ENCODE measurements around the gene SPOCD1. TPM values are rescaled to one million over a fixed set of nuclear protein-coding genes. Genes with fewer than 3 reads are reported as not detected.

The SPOCD1 gene
- total RNA-seq, 1 donor from 2014 or later, result not detected

DNA sequence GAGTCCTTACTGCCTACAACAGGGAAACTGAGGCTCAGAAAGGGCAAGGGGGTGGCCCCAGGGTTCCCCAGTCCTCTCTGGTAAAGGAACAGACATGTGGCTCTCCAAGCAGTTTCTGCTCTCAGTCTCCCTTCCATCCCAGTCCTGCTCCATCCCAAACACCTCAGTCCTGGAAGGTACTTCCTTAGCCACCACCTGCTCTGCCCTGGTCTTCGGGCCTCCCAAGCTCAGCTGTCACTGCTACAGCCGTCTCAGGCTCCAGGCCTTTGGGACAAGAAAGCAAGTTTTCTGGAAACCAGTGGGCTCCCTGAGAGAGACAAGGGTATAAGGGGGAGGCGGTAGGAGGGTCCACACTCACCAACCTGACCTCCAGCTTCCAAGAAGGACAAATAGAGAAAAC, 28.6 kb downstream of the SPOCD1 start:
- DNase-seq, result no peak

DNA sequence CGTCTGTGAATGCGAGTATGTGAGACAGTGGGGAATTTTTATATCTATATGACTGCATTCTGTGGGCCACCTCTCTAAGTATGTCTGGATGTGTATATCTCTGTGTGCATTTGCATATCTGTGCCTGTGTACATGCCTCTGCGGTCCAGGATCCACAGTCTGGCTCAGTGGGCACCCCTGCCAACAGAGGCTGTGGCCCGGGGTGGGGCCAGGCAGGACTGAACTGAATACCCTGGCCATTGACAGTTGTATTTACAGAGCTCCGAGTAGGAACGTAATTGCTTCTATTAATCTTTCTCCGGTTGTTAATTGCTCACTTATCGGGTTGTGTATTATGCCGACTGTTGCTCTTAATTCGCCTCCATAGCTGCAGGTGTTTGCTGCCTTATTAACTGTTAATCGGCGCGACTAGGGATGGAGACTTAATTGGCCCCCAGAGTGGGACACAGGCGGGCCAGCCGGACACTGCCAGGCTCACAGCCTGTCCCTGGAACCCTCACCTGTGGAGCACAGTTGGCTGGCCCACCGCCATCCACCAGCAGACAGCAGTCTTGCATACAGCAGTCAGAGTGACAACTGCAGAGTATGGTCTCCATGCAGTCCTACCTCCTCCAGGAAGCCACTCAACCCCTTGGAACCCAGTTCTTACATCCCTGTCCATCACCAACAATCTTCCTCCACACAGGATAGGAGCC, 29.3 kb downstream of the SPOCD1 start:
- DNase-seq, result no peak

DNA sequence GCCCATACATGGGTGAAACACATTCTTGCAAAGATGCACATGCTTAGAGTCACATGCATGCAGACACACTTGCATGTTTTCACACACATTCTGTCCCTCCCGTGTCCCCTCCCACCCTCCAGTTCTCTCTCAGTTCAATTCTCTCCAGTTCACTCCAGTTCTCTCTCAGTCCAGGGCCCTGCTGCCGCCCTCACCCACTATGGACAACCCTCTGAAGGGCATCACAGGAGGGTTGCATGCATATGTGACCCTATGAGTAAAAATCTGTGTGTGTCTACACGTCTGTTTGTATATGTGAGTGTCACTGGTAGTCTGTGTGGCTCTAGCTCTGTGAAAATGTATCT, 29.9 kb downstream of the SPOCD1 start:
- DNase-seq, result no peak

DNA sequence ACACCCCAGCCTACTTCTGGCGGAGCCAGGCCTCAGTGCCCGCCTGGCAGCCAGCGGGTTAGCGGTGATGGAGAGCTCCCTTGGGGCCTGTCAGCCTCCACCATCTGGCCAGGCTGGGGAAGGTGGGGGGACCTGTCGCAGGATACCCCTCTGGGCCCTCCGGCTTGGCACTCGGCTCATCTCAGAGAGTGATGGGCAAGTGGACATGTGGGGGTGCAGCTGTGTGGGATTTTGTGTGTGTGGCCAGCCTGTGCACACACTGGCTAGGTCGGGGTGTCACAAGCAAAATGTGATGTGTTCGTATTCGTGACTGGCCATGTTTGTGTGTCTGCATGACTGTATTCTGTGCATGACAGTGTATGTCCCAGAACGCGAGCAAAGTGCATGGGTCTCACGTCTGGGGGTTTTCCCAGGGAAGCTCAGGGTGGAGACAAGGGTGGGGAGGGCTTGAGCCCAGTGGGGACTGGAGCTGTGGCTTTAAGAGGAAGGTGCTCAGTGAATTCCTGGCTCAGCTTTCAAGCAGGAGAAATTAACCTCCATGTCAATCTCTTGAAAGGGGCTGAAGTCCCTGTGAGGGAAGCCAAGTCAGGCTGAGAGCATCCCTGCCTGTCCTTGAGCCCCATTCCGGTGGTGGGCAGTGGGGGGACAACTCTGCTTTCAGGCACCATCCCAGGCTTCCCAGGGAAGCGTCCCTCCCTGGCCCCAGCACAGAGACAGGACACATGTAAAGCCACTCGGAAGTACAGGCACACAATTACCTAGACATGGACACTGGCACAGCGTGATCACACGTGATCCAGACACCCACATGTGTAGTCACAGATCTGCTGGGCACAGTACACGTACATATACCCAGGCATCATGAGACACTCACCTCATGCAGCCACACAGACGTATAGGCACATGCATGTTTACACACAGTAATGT, 30.5 kb downstream of the SPOCD1 start:
- no peak for DNase-seq

DNA sequence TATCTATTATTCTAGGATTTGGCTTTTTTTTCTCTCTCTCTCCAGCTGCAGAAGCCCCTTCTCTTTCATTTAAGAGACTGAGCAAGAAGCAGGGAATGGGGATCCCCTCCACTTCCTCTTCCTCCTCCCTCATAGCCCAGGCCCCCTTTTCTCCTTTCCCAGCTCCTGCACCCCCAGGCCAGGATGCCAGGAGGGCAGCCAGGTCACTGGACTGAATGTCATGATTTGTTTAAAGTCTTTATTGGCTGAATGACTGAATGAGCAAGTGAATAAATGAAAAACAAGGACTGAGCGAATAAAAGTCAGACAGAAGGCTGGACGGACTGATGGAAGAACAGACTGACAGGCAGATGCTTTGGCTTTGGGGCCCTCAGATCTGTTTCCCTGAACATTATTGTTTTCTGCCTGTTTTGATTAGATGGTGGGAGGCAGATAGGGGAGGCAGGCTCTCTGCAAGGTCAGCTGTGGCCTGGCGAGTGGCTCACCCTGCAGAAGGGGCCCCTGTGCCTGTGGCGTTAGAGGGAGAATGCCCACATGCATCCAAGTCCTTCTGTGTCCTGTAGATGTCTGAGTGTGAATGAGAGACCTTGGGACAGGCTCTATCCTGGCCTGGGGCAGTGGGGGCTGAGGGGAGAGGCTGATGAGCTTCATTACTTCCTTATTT, 31.3 kb downstream of the SPOCD1 start:
- no peak for DNase-seq

DNA sequence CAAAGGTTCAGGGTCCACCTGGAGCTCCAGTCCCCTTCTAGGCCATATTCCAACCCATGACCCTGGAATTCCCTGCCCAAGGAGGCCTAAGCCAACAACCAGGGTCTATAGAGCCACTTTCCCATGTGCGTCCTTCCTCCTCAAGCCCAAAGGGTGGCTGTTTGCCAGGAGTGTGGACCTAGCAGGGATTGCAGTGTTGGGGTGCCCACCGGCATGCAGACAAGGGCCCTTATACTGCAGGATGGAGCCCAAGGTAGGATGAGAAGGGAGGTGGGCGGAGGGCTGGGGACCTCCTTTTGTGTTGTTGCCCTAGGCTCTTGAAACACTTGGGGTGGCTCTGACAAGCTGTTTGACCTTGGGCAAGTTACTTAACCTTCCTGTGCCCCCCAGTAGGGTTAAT, 32.0 kb downstream of the SPOCD1 start:
- DNase-seq, result no peak

DNA sequence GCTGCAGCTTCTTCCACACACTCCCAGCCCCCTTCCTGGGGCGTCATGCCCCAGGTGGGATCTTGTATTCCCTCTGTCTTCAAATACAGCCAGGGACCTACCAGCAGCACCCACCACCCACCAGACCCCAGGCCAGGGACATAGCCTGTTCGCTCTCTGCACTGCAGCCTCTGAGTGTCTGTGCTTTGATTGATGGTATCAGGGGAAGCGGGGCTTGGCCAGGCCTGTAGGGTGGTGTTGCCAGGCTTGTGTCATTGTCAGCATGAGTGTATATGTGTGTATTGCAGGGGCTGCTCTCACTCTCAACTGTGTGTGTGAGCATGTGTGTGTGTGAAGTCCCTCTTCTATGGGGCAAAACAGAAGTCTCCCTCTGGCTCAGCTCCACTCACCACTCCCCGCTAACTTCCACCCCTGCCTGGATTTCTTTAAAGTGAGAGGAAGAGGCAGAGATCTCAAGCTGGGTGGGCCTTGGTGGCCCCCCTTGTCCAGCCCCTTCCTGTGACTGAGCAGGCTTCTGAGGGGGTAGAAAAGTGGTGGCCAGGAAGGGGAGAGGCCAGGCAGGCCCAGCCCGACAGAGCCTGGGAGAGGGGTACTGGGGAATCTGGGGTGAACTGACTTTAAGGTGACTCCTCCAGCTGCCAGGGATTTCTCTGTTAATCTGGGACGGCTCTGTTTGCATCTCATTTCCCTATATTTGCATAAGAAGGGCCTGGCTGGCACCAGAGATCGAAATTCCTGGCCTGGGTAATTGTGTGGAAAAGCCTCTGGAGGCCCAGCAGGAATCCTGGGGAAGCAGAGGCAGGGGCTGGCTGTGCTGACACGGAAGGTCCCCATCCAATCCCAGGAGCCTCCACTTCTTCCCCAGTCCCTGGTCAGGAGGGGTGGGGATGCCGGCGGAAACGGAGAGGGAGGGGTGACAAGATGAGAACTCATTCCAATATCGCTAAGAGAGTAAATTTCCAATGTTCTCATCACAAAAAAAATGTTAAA, 33.1 kb downstream of the SPOCD1 start:
- no peak for DNase-seq

DNA sequence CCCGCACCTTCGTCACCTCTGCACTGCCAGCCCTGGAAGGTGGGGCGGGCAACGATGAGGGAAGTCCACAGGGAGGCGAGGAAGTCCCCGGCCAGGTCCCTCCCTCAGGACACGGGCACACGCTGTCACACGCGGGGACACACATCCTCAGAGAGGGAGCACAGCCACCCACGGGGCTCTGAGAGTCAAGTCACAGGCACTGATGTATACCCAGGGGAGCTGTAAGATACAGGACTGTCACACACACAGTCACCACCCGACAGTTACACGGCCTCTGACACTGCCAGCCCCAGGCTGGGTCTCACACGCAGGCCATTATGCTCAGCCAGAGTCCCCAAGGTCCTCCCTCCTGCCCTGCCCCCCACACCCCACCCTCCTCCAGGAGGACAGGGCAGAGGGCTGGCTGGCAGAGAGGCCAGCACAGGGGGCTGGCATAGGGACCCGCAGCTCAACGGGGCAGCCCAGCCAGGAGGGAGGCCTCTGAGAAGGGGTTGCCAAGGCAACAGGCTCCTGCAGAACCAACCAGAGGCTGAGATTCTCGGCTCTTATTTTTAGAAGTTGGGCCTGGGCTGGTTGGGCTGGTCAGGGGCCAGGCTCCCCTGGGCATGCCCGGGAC, 34.0 kb downstream of the SPOCD1 start:
- no peak for DNase-seq

DNA sequence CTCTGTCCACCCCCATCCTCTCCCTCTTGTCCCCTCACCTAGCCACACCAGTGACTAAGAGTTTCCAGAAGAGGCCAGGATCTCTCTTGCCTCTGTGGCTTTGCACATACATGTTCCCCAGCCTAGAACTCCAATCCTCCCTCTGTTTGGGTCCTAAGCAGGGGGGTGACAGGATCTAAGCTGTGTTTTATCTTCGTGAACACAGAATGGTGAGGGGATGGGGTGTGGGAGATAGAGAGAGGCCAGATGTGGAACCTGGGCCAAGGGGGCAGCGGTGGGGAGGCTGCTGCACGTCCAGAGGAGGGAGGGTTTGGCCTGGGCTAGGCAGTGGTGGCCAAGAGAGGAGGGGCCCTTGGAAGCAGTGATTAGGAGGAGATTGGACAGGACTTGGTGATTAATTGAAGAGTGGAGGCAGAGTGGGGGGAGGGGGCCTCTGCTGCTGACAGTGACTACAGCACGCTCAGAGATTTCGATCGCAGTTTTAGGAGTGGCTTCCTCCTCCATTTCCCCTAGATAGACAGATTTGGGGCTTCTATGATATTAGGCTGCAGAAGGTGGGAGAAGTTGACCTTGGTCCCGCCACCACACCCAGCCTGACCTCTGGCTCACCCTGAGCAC, 34.6 kb downstream of the SPOCD1 start:
- no peak for DNase-seq

DNA sequence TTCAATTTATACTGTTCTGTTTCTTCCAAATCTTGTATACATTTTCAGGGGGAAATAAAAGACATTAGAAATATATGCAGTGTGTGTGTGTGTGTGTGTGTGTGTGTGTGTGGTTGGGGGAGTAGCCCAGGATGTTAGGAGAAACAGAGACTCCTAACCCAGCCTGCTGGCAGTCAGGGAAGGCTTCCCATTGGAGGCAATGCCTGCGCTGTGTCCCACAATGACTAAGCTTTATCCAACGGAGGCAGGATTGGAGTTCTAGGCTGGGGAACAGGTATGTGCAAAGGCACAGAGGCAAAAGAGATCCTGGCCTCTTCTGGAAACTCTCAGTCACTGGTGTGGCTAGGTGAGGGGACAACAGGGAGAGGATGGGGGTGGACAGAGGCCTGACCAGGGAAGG, 35.2 kb downstream of the SPOCD1 start:
- no peak for DNase-seq

DNA sequence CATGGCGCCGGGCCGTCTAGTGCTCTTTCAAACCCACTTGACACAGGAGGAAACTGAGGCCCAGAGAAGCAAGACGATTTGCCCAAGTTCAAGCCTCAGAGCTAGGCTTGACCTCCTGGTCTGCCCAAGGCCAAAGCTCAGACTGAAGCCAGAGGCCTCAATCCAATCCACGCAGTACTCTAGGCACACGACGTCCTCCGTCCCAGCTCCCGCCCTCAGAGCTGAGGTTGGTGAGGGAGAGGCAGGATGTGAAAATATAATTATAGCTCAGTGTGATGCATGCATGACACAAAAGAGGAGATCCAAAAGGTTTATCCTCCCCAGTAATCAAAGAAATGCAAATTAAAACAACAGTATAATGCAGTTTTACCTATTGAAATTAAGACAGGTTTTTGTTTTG, 36.1 kb downstream of the SPOCD1 start:
- no peak for DNase-seq

DNA sequence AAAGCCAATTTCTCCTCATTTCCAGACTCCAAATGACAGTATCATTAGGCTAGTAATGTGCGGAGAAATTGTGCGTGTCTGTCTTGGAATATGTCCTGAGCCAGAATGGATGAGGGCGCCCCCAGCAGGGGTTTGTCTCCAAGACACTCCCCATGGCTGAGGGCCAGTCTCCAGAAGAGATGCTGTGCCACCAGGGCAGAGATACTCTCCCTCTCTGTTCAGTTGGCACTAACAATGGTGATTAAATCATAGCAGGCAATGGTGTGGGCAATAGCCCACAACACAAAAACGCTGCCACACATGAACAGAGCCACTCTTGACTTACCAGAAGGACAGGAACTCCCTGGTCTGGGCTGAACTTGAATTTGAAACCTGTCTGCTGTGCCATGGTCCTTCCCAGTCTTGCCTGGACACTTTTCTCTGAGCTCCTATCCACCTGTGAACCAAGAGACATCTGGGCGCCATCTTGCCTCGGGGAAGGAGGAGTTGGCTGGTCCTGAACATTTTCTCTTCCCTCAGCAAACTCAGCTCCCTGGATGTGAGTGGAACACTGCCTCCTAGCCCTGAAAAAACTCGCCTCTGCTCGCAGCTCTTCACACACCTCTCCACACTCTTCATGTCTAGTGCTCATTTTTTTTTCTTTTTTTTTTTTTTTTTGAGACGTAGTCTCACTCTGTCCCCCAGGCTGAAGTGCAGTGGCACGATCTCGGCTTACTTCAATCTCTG, 36.9 kb downstream of the SPOCD1 start:
- no peak for DNase-seq

DNA sequence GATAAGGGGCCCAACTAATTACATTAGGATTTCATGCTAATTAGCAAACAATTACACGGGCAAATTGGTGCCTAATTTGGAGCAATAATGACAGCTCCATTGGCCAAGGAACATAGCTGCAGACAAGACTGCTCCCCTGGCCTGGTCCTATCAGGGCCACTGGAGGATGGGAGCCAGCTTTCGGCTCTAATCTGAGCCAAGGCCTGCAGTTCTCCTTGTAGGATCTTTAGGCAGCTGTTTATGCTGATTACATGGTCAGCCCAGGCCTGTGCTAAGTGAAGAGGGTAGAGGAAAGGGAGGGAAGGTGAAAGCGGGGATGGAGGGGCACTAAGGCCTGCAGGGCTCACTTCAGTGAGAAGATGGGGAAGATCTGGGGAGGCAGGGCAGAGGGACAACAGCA, 39.3 kb downstream of the SPOCD1 start:
- DNase-seq, result no peak

DNA sequence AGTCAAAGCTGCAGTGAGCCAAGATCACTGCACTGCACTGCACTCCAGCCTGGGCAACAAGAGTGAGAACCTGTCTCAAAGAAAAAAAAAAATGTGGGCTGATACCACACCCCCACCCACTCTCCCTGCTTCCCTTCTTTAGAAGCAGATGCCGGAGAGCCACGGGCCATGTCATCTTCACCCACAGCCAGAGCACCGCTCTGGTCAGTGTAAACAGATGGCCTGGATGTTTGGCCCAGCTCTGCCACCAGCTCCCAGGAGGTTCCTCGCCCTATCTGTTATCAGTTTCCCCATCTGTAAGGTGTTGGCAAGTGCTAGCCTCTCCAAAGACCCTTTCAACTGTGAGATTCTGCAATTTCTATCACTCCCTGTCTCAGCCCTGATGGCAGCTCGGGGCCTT, 39.8 kb downstream of the SPOCD1 start:
- no peak for DNase-seq

DNA sequence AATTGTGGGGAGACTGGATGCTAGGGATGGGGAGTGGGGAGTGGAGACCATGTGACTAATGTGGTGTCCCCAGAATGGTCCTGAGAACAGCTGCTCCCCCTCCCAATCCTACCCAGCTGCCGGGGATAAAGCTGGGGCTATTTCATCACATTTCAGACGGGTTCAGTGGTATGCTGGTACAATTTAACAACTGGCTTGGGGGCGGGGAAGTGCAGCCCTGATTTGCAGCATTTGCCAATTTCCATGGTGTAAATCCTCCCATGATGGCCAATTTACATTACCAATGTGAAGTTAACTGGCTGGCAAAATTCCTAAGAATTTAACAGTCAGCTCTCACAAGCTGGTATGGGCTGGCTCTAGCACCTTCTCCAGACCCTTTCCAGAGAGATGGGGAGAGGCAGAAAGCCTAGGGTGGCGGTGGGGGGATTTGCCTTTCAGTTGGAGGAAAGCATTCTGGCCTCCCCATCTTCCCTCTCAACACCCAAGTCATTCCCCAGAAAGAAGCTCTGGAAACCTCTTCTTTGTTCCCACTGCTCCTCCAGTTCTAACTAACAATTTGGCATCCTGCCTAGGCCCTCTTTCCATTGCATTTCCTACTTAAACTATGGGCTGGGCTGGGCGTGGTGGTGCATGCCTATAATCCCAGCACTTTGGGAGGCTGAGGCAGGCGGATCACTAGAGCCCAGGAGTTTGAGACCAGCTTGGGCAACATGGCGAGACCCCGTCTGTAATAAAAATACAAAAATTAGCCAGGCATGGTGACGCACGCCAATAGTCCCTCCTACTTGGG, 40.4 kb downstream of the SPOCD1 start:
- no peak for DNase-seq

DNA sequence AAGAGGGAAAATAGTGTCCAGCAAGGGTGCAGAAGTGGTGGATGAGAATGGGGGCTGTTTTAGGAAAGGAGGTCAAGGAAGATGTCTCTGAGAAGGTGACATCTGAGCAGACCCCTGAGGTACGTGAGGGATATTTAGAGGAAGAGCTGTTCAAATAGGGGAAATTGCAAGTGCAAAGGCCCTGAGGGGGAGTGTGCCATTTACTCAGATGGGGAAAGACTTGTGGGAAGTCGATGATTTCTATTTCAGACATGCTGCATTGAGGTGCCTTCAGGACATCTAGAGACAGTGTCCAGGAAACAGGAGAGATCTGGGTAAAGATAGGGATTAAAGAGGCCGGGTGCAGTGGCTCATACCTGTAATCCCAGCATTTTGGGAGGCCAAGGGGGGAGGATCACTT, 41.3 kb downstream of the SPOCD1 start:
- no peak for DNase-seq

DNA sequence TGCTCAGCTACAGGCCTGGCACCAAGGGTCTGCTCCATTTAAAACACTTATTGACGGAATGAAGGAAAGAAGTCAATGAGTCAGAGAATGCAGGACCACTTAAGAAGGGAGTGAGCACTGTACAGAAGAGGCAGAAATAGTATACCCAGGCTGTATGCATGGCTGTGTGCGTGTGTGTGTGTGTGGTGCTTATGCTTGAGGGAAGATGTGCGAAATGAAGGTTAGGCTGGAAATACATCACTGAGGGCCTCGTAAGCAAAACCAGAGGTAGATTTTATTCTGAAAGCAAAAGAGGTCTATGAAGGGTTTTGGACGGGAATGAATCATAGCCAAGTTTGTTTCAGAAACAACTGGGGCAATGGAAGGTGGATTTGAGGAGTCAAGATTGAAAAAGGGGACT, 42.0 kb downstream of the SPOCD1 start:
- no peak for DNase-seq

DNA sequence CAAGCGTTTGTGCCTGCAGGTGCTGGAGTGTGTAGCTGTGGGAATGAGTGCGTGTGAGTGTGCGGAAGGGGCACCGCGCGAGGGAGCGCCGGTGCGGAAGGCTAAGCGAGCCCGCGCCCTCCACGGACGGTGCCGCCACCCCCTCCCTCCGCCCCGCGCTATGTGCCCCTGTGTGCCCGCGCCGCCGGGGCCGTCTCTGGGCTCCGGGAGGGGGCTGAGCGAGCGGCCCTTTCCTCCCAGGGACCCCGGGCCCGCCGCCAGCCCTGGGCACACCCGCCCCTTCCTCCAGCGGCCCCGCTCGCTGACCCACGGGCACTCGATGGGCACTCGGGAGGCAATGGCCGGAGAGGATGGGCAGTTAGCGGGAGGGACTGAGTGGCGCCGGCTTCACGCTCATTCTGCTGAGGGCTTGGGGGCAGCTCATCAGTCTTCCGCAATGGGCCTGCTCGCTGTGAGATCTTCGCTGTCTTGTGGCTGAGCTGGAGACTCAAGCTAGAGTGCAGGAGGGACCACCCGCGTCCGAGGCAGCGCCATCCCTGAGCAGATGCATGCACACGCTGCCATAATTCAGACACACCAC, 43.1 kb downstream of the SPOCD1 start:
- DNase-seq, result no peak

Measured in occipital lobe (tissue), 2 donors.